Adipocyte (in vitro differentiated cells): ENCODE measurements around the gene DLST.

Experiments used
- DNase-seq: peaks from one replicate; pipeline ENCODE4 v3.0.0-alpha.2; 2015; ENCODE audit warnings: low read depth
- H3K27me3 ChIP-seq: replicated peaks from 2 replicates; pipeline ENCODE4 v1.7.0; 2013; ENCODE audit warnings: mild to moderate bottlenecking, low read length, moderate library complexity; ENCODE audit not compliant: control insufficient read depth, insufficient read depth
- H3K36me3 ChIP-seq: 2 replicates; pipeline ENCODE4 v1.7.0; 2013; ENCODE audit warnings: low read length, mild to moderate bottlenecking, moderate library complexity; ENCODE audit not compliant: control insufficient read depth, insufficient read depth, severe bottlenecking
- H3K4me1 ChIP-seq: 2 replicates; pipeline ENCODE4 v1.7.0; 2013; ENCODE audit warnings: mild to moderate bottlenecking, low read length, moderate library complexity; ENCODE audit not compliant: control insufficient read depth, insufficient read depth
- H3K4me3 ChIP-seq: 2 replicates; pipeline ENCODE4 v1.7.0; 2013; ENCODE audit warnings: mild to moderate bottlenecking, low read length, moderate library complexity
- H3K9ac ChIP-seq: 2 replicates; pipeline ENCODE4 v1.7.0; 2013; ENCODE audit warnings: mild to moderate bottlenecking, low read length, moderate library complexity
- H3K9me3 ChIP-seq: 2 replicates; pipeline ENCODE4 v1.7.0; 2013; ENCODE audit warnings: mild to moderate bottlenecking, low read length, moderate library complexity; ENCODE audit not compliant: control insufficient read depth

DLST gene

DNA sequence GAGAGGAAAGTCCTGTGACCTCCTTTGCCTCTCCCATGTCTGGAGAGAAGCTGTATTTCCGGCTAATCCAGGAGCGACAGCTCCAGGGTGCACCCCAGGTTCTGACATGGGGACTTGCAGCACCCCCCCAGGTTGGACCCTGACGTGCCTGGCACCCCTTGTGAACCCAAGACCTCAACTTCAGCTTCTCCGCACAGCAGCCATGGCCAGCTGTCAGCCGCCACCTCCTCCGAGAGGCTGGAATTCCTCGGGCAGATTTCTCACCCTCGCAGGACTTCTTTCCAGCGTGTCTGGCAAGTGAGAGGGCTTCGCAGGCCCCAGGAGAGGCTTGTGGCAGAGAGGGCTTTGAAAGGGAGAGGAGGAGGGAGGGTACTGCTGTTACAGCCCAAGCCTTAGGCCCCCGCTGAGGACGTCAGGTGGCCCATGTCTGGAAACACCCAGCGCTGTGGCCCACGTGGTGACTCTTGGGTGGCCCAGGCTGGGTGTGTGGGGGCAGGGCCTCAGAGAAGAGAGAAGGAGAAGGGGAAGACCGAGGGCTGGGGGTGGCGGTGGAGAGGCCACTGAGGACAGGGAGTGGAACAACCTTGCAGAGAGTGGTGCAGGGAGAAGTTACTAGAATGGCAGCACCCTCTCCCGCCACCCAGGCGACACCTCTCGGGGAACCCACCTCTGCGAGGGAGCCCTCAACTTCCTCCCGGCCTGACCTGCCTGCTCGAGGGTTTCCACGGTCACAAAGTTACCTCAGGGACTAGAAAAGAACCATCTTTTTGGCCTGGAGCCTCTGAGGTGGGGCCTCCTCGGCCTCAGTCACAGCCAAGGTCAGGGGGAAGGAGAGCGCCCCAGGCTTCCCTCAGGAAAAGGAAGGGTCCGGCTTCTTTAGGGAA is 53.0 kb downstream of the DLST start:
- DNase-seq = no peak
- no peaks in the 10 kb centered on the region for H3K9me3 ChIP-seq

DNA sequence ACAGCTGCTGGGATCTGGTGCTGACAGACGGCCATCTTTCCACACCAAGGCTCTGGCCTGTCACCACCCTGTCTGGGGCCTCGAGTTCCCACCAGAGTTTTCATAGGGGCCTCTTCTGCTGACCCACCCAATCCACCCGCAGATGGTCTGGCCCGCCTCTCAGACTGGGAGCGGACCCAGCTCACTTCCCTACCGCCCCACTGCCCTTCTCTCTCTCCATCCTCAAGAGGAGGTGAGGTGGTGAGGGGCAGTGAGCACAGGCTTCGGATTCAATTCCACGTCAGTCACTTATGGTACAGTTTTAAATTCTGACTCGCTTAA is 53.6 kb downstream of the DLST start:
- Histone ChIP-seq H3K36me3 (no peaks in the 10 kb centered on the region), H3K9me3 (no peaks in the 10 kb centered on the region), H3K4me3 (no peak overlapping the region), H3K4me1 (peaks cover 36% of the 10 kb centered on the region), H3K27me3 (no peaks in the 10 kb centered on the region), H3K9ac (no peak overlapping the region)
- DNase-seq = no peak

More for the DNA sequence above, 53.0 kb downstream of the DLST start:
- Histone ChIP-seq H3K4me3 (no peak overlapping the region), H3K4me1 (peaks cover 30% of the 10 kb centered on the region), H3K27me3 (no peaks in the 10 kb centered on the region), H3K9ac (no peak overlapping the region), H3K36me3 (no peaks in the 10 kb centered on the region)

DNA sequence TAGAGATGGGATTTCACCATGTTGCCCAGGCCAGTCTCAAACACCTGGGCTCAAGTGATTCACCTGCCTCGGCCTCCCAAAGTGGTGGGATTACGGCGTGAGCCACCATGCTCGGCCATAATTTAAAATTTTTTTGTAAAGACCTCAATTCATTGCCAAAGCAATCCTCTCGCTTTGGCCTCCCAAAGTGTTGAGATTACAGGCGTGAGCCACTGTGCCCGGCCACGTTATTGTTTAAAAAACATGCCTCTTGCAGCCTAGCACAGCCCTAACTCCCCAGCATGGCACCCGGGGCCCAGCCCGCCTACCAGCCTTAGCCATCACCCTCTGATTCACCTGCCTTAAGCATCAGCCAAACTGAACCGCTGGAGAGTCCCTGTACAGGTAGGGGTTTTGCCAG is 54.4 kb downstream of the DLST start:
- no peak for DNase-seq

DNA sequence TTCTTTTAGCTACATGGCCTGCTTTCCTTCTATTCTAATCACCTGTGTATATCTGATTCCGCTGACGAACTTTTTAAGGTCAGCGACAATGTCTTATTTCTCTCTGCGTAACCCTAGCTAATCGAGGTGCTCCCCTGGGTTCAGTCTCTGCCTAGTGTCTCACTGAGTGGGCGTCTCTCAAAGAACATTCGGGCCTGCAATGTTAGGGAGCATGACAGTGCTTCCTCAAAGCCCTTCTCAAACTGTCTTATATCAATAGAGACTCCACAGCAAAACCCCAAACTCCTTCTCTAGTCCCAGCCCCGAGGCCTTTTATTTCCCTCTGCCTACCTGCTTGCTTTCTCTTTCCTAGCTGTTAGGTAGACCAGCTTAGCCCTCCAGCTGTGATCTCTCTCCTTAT is 55.0 kb downstream of the DLST start:
- no peak overlapping the region for H3K4me3 ChIP-seq

More for the DNA sequence above, 54.4 kb downstream of the DLST start:
- Histone ChIP-seq H3K9me3 (no peaks in the 10 kb centered on the region), H3K4me1 (peaks cover 42% of the 10 kb centered on the region), H3K9ac (no peak overlapping the region), H3K36me3 (no peaks in the 10 kb centered on the region), H3K4me3 (no peak overlapping the region), H3K27me3 (no peaks in the 10 kb centered on the region)

DNA sequence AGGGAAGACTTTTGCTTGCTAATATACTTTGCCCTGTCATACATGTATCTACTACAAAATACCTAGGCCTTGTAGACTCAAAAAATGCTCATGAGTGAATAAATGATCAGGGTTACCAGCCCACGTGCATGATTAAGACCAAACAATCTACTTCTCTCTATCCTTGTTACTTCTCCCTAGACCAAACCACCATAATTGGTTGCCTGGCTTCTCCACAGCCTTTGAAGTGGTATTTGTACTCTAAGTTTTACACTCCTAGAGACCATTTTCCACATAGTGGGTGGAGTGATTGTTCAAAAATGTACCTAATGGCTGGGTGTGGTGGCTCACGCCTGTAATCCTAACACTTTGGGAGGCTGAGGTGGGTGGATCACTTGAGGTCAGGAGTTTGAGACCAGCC is 55.5 kb downstream of the DLST start:
- Histone ChIP-seq H3K27me3 (no peaks in the 10 kb centered on the region), H3K36me3 (no peaks in the 10 kb centered on the region), H3K4me1 (peaks cover 51% of the 10 kb centered on the region), H3K9ac (no peak overlapping the region), H3K4me3 (no peak overlapping the region), H3K9me3 (no peaks in the 10 kb centered on the region)
- no peak for DNase-seq

More for the DNA sequence above, 55.0 kb downstream of the DLST start:
- no peaks in the 10 kb centered on the region for H3K9me3 ChIP-seq
- peaks cover 48% of the 10 kb centered on the region for H3K4me1 ChIP-seq
- no peaks in the 10 kb centered on the region for H3K27me3 ChIP-seq
- DNase-seq = no peak
- no peaks in the 10 kb centered on the region for H3K36me3 ChIP-seq
- no peak overlapping the region for H3K9ac ChIP-seq

DNA sequence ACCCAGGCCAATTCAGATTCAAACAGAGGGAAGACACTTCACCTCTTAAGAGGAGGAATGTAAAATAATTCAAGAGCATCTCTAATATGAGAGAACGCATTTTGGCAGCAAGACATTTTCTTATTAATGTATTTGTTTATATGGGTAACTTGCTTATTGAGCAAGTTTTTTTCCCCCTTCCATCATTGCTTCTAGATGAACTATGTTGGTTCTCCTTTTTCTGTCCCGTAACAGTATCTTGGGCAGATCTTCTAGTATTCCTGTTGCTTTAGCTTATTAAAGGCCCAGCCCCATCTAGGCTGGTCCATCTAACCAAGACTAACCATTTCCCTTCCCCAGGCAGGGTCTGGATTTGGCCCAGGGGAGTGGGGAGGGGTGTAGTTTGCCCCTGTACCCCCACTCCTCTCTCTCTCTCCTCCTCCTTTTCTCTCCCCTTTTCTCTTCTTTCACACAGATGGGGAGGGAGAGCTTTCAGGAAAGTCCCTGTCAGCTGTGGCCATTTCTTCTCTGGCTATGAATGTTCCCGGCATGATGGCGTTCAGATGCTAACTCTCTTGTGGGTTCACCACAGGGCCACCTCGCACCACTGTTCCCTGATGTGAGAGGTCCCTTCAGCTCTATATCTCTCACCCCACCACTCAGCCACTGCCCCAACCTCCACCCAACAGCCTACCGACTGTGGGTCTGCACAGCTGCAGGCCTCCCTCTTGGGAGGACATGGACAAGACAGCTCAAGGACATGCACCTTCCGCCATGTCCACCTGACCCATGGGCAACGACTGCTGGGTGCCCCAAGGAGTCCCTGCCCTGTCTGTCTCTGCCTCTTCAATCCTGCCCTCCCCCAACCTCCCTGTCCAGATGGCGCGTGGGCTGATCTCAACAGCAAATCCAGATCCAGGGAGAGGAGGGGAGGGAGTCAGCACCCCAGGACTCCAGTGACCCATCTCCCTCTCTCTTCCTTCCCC is 57.1 kb downstream of the DLST start:
- no peaks in the 10 kb centered on the region for H3K36me3 ChIP-seq
- H3K27me3 ChIP-seq = no peaks in the 10 kb centered on the region
- peak overlapping the region; percentile 42 for H3K9ac ChIP-seq
- no peaks in the 10 kb centered on the region for H3K9me3 ChIP-seq
- H3K4me1 ChIP-seq = peaks cover 42% of the 10 kb centered on the region
- no peak for DNase-seq
- no peak overlapping the region for H3K4me3 ChIP-seq

DNA sequence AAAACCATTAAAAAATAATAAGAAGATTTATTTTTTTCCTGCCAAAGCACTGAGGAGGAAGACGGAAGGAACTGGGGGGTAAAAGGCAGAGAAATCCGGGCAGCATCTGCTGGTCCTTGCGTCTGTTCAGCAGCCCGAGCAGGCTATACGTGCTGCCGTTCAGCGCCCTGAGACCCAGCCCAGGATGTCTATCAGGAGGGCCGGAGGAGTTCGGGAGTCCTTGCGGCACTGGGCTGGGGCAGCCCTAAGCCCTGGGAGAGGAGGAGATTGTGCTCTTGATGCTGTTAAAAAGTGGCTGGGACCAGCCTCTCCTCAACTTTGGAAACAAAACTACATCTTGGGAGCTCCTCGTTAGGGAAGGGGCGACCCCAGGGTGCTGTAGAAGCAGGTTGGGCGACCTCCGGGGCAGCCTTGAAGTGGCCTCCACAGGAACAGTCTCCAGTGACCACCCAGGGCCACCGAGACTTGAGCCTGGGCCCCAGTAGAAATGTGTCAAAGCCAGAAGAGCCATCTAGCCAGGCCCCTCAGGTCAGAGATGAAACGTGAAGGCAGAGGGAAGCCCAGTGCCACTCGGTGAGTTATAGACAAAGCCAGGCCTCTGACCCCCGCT is 59.3 kb downstream of the DLST start:
- peak overlapping the region; percentile 8 for H3K9ac ChIP-seq
- no peaks in the 10 kb centered on the region for H3K36me3 ChIP-seq
- H3K9me3 ChIP-seq = no peaks in the 10 kb centered on the region
- peaks cover 33% of the 10 kb centered on the region for H3K4me1 ChIP-seq
- no peaks in the 10 kb centered on the region for H3K27me3 ChIP-seq
- no peak overlapping the region for H3K4me3 ChIP-seq
- no peak for DNase-seq

DNA sequence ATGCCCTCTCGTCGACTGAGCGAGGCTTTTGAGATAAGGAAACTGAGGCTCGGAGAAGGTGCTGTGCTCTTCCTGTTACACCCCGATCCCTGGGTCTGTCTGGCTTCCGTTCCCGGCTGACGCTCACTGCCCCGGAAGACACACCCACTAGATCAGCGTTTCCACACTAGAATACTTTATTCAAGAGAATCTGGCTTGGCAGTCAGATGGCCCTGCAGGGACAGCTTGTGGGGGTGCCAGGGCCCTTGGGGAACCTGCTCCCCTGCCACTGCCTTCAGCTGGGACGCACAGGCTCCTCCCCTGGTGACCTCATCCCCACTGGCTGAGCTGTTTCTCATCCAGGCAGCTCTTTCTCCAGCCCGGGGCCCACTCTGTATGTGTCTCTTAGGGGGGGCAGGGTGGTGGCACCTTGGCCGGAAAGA is 60.0 kb downstream of the DLST start:
- H3K9me3 ChIP-seq = no peaks in the 10 kb centered on the region
- no peaks in the 10 kb centered on the region for H3K27me3 ChIP-seq
- peak overlapping the region; percentile 8 for H3K9ac ChIP-seq
- H3K36me3 ChIP-seq = no peaks in the 10 kb centered on the region
- H3K4me1 ChIP-seq = peaks cover 33% of the 10 kb centered on the region
- H3K4me3 ChIP-seq = no peak overlapping the region
- DNase-seq = peak; percentile 57

DNA sequence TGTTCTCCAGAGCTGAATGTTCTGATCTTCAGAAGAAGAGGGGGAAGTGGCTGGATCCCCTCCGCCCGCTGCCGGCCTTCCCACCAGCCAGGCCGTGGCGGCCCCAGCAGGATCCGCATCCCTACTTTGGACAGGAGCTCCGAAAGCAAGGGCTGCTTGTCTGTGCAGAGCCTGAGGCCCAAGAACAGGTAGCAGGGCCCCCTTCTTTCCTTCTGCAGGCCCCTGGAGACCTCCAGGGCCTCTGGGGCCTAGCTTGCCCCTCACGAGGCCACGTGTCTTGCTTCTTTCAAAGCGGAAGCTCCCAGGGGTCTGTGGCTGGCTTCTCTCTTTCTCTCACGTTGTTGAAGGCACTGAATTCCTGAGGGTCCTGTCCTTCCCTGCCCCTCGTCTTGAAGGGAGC is 60.5 kb downstream of the DLST start:
- Histone ChIP-seq H3K27me3 (no peaks in the 10 kb centered on the region), H3K9me3 (no peaks in the 10 kb centered on the region), H3K36me3 (no peaks in the 10 kb centered on the region), H3K4me3 (no peak overlapping the region), H3K9ac (peak overlapping the region; percentile 8), H3K4me1 (peaks cover 33% of the 10 kb centered on the region)
- DNase-seq = no peak

DNA sequence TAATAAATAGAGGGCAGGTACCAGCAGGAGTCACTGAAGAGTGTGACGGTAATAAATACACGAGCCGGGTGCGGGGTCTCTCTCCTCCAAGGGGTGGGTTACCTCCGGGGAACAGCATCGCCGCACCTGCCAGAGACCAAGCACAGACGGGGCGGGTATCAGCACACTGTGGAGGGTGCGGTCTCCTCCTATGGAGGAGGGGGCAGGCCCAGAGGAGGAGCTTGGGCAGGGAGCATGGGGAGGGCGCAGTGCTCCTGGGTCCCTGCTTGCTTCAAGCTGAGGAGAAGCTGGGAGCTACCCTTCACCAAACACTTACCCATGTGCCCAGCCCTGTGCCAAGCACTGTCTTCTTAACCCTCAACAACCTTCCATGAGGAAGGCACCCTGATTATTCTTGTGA is 60.9 kb downstream of the DLST start:
- no peak for DNase-seq

More for the DNA sequence above, 60.9 kb downstream of the DLST start:
- H3K9ac ChIP-seq = no peak overlapping the region
- no peaks in the 10 kb centered on the region for H3K9me3 ChIP-seq
- no peaks in the 10 kb centered on the region for H3K36me3 ChIP-seq
- H3K4me1 ChIP-seq = peaks cover 33% of the 10 kb centered on the region
- H3K27me3 ChIP-seq = no peaks in the 10 kb centered on the region
- no peak overlapping the region for H3K4me3 ChIP-seq
